ENCODE measurements around the gene SIM1.

SIM1 gene

GRCh38 chr6:100347901-100348550 lies 116.7 kb downstream of the SIM1 start:
- DNase-seq: no peak

GRCh38 chr6:100346828-100347227 lies 117.9 kb downstream of the SIM1 start:
- DNase-seq: no peak

GRCh38 chr6:100346203-100346602 lies 118.5 kb downstream of the SIM1 start:
- DNase-seq: no peak

- no peak for DNase-seq
Measured at GRCh38 chr6:100344761-100345160, 120.0 kb downstream of the SIM1 start.

DNA sequence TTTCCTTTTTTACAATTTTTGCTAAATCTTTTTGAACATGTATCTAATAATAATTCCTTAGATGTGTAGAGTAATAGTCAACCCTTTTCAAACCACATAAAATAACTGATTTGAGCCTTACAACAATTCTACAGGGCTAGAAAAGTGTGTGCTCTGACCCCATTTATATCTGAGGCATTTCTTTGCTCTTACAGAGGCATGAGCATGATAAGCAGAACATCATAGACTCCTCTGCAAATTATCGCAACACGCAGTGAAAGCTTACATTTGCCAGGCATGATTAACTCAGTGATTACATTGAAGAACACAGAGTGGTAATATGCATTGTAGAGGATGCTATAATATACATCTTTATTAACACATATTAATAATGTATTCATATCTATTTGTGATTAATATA lies 120.4 kb downstream of the SIM1 start:
- no peak for DNase-seq

DNA sequence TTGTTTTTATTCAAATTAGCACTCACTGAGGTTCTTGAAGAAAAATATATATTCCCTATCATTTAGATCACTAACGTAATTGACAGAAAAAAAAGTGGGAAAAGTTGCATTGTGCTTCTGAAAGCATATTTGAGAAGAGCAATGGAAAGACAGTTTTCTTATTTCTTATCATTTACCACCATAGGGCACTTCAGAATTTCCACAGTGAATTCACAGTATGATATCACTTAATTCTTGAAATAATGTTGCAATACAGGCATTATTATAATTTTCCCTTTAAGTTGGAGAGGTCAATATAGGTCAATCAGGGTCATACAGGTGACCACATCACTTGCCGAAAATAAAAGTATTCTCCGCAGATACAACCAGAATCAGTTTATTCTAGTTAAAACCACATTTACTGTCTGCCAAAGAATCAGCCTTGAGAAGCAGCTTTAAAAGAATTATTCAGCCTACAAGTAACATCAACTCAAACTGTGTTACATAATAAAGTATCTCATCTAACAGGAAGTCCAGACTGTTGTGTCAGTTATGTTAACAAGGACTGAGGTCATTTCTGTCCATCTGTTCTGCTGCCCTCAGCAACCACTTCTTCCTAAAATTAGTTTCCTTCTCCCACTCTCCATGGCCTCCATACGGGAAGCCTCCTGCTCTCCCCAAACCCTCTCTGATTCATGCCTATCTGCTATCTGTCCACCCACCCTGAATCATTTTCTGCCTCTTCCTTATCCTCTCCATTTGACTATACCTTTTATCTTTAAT lies 121.2 kb downstream of the SIM1 start:
- no peak for DNase-seq

DNA sequence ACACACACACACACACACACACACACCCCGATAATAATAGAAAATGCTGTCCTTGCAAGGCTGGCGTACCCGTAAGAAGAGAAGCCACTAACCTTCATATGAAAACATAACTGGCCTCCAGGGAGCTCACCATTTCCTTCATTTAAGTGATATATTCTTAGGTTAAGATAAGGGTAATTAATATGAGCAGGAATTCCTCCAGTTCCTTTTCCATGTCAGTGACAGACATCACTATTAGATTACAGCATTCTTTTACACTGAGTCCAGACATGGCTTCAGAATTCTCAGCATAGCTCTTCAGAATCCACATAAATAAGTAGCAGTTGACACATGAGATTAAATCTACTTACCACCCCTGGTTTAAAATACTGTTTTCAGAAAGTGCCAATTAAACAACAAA lies 121.9 kb downstream of the SIM1 start:
- DNase-seq: no peak

DNA sequence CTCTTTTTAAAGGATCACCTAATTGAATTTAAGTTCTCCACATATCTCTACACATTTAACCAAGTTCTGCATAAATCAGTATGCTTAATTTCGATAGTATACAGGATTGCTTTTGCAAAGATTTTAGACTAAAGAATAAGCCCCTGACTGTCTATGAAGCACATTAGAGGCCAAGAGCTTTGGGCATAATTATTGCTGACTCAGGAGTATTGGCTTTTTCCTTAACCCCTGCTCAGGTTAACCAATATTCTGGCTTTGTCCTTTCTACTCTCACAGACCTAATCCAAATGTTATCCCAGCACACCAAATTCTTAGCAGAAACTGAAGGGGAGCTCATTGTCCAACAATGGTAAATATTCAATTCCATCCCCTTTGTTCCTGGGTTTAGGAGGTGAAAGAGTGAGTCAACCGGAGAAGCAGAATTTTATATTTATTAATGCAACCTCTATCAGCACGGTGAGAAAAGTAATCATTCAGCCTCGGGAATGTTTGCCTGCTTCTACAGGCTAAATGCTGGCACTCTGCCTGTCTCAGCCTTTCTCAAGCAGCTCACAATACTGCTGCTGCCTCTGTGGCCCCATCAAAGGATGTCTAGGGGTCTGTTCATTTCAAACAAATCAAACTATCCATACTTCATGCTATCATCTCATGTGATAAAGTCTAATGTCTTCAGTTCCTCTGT lies 125.0 kb downstream of the SIM1 start:
- no peak for DNase-seq

- DNase-seq: no peak
Measured at GRCh38 chr6:100338090-100338489, 126.6 kb downstream of the SIM1 start.

DNA sequence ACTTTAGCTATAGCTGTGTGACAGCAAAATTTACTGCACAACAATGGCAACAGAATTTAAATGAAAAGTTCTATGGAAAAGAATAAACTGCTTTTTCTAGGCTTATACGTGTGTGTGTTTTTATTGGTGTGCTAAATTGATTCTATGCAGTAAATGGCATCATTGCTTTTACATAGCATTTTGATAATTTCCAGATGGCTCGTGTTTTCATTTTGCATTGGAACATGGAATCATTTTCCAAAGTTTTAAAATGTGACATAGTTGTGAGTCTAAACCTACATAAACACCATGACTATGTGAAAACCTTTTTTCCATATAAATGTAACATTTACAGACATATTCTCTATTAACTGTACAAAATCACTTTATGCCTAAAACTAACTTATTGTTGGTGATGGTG lies 127.8 kb downstream of the SIM1 start:
- no peak for DNase-seq

DNA sequence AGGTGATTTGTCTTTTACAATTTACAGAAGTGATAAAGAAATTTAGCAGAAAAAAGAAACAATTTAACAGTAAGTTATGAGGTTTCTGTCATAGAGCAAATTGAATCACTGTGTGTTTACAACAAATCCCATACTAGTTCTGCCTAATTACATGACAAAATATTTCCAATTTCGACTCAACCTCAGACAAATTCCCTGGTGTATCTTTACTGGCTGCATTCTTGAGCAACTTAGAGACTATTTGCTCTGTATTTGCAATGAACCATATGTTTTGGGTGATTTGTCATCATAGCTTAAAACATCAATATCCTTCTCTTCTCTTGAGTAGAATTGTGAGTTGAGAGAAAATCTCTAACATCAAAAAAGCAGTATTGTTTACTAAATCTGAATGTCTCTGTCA lies 128.7 kb downstream of the SIM1 start:
- no peak for DNase-seq

All from activated gamma-delta T cell treated with Interleukin-2 at 50 U/mL for 16 hours (primary cell).